A673 (cell line): Measurements from ENCODE around the gene CD244. TPM values are rescaled to one million over a fixed set of nuclear protein-coding genes. Genes with fewer than 3 reads are reported as not detected.
A peak's percentile ranks its signal among the peaks of the same experiment; 100 is the strongest.

Source experiments
- BruUV-seq: library from RNA; stranded (reverse); fragments of 400-500 nt; replicated peaks from 2 replicates; lab custom pipeline; 2021; lab: Mats Ljungman, UMichigan
- CTCF ChIA-PET: fragments of 300-600 bp; sonication (Branson Sonifier 250); formaldehyde crosslinking; loops from one replicate; lab custom pipeline; 2022; ENCODE audit warnings: antibody characterized with exemption; lab: Charles Lee
- POLR2A ChIA-PET: fragments of 300-600 bp; sonication (Branson Sonifier 250); formaldehyde crosslinking; loops from one replicate; lab custom pipeline; 2022; ENCODE audit warnings: antibody characterized with exemption; ENCODE audit not compliant: low non-redundant PET; lab: Charles Lee
- DNase-seq: peaks from one replicate; pipeline ENCODE4 v3.0.0-alpha.2; 2015; ENCODE audit warnings: low spot score
- H3K27ac ChIP-seq: fragments of 200-600 bp; sonication (generic); 2 replicates; pipeline ENCODE4 v1.5.1; 2016; ENCODE audit warnings: mixed run types, low read depth, mild to moderate bottlenecking, mixed read lengths, antibody characterized with exemption, low read length; ENCODE audit not compliant: poor library complexity, severe bottlenecking
- H3K27me3 ChIP-seq: fragments of 200-600 bp; sonication (generic); replicated peaks from 2 replicates; pipeline ENCODE4 v1.6.1; 2017; ENCODE audit warnings: mixed run types, low read depth, mild to moderate bottlenecking, mixed read lengths, antibody characterized with exemption, low read length; ENCODE audit not compliant: insufficient read depth, poor library complexity
- H3K36me3 ChIP-seq: fragments of 200-600 bp; sonication (generic); 2 replicates; pipeline ENCODE4 v1.6.1; 2016; ENCODE audit warnings: mixed run types, mild to moderate bottlenecking, mixed read lengths, antibody characterized with exemption, low read length; ENCODE audit not compliant: insufficient read depth, poor library complexity, severe bottlenecking
- H3K4me1 ChIP-seq: fragments of 200-600 bp; sonication (generic); 2 replicates; pipeline ENCODE4 v1.6.1; 2017; ENCODE audit warnings: mixed run types, mild to moderate bottlenecking, mixed read lengths, antibody characterized with exemption, low read length; ENCODE audit not compliant: insufficient read depth, poor library complexity, severe bottlenecking
- H3K4me3 ChIP-seq: fragments of 200-600 bp; sonication (generic); 2 replicates; pipeline ENCODE4 v1.5.1; 2016; ENCODE audit warnings: low read depth, mixed run types, mild to moderate bottlenecking, mixed read lengths, low read length; ENCODE audit not compliant: poor library complexity, severe bottlenecking
- H3K9me3 ChIP-seq: fragments of 200-600 bp; sonication (generic); 2 replicates; pipeline ENCODE4 v1.6.1; 2016; ENCODE audit warnings: mixed run types, low read depth, mild to moderate bottlenecking, mixed read lengths, antibody characterized with exemption, low read length; ENCODE audit not compliant: poor library complexity, severe bottlenecking
- CTCF ChIP-seq: fragments of 300-800, 200-600 bp; sonication (generic); conservative IDR thresholded peaks from 2 replicates; pipeline ENCODE4 v1.5.1; 2017; ENCODE audit warnings: low read depth, mild to moderate bottlenecking, antibody characterized with exemption, low read length, moderate library complexity, mixed read lengths
- EZH2 ChIP-seq: fragments of 200-600 bp; sonication (generic); IDR thresholded peaks from 2 replicates; pipeline ENCODE4 v1.6.1; 2017; ENCODE audit warnings: borderline replicate concordance, low read depth, mild to moderate bottlenecking, mixed read lengths, antibody characterized with exemption, low read length; ENCODE audit not compliant: poor library complexity, severe bottlenecking
- intact Hi-C: fragments of 100-400 bp; cut with micrococcal nuclease; formaldehyde crosslinking; loops from one replicate; pipeline ENCODE4 v1.10.0; 2022; ENCODE audit not compliant: unreplicated experiment
- total RNA-seq: library from RNA; stranded (reverse); gene quantifications from 2 replicates; pipeline ENCODE4 v1.2.3, GENCODE V29; 2021

The CD244 gene
- total RNA-seq, 1 experiment from 2014 or later = not detected

DNA sequence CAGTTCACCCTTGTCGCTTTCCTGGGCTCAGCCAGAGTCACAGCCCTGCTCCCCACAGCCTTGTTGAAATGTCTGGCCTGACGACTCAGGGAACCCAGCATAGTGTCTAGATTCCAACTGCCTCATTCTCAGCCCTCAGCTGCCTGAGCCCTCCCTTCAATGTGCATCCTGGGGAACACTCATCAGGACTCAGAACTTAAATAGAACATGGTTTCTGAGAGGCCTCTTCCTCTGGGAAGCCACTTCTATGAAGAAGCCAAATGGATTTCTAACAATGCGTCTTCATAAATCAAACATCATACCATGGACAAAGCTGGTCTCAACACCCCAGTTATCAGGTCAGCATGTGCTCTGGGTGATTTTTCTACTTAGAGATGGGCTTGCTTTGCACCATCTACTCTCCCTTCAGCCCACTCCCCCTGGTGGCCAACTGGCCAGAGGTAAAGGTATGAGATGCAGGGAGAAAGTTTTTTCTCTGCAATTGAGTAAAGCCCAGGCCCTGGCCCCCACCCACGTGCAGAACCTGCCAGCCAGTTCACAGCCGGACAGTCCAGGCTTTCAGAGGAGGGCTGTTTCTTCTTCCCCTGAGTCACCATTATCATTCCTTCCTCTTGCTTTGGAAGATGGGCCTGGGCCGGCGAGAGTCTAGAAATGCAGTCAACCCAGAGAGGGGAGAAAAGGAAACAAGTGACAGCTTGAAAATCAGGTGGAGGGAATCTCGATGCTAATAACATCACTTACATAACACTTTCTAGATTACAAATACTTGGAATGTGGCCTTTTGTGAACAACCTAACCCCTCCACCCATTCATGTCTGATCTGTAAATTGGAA, 32.1 kb downstream of the CD244 start:
- Histone ChIP-seq H3K36me3 (no peaks in the 10 kb centered on the region), H3K27ac (no peak overlapping the region), H3K4me1 (no peaks in the 10 kb centered on the region), H3K4me3 (no peak overlapping the region), H3K9me3 (no peaks in the 10 kb centered on the region), H3K27me3 (peaks cover 4% of the 10 kb centered on the region)
- peak; percentile 61 for DNase-seq
- TF ChIP-seq CTCF (peak; percentile 73), EZH2 (no peak)
- ChIA-PET POLR2A (no interaction called here), CTCF (no interaction called here)
- intact Hi-C loops = no loop called here
- no TSS peak for BruUV-seq

GRCh38 chr1:160829766-160830165, 32.9 kb downstream of the CD244 start:
- no peak for DNase-seq
- Histone ChIP-seq H3K36me3 (no peaks in the 10 kb centered on the region), H3K27ac (no peak overlapping the region), H3K27me3 (peaks cover 4% of the 10 kb centered on the region), H3K4me3 (no peak overlapping the region), H3K9me3 (no peaks in the 10 kb centered on the region), H3K4me1 (no peaks in the 10 kb centered on the region)
- no TSS peak for BruUV-seq
- TF ChIP-seq CTCF = no peak
- no peak for TF ChIP-seq EZH2
- POLR2A ChIA-PET = no interaction called here
- CTCF ChIA-PET = interaction anchor here (1.1 kb wide), 1 partner anchor 49 kb away, joined by 3 read pairs; no protein-coding TSS in a partner anchor
- intact Hi-C loops = loop anchor here (5.0 kb wide), 1 partner anchor 102 kb away; no protein-coding TSS in a partner anchor

DNA sequence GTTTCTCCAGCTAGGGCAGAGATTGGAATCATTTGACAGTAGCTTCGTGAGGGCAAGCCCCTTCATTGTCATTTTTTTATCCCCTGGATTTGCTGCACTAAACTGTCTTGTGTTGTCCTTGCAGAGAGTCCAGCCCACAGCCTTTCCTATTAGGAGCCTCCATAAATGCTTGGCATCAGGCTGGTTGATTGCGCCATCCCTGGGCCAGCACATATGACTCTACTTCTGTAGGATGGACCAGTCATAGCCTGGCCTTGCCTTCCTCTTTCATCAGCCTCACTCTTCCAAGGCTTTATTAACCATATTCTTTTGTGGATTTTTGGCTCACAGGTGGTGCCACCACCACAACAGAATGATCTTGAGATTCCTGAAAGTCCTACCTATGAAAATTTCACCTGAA, 35.3 kb downstream of the CD244 start:
- Histone ChIP-seq H3K27ac (no peak overlapping the region), H3K36me3 (no peaks in the 10 kb centered on the region), H3K27me3 (peaks cover 4% of the 10 kb centered on the region), H3K4me3 (no peak overlapping the region), H3K4me1 (no peaks in the 10 kb centered on the region), H3K9me3 (no peaks in the 10 kb centered on the region)
- DNase-seq = no peak
- TF ChIP-seq EZH2 (no peak), CTCF (no peak)
- POLR2A ChIA-PET = no interaction called here
- CTCF ChIA-PET = no interaction called here
- BruUV-seq = no TSS peak
- intact Hi-C loops = loop anchor here (5.0 kb wide), 1 partner anchor 100 kb away; no protein-coding TSS in a partner anchor
